Activated CD4-positive, alpha-beta T cell treated with anti-CD3 and anti-CD28 coated beads, Interleukin-2, amount 10 ng/mL, durations not matched to agents 24 days and 14 days (primary cell): ENCODE results near the gene C9orf152. TPM values are rescaled to one million over a fixed set of nuclear protein-coding genes. Genes with fewer than 3 reads are reported as not detected.
A peak's percentile ranks its signal among the peaks of the same experiment; 100 is the strongest.

Experiments used
- DNase-seq: peaks from one replicate; pipeline ENCODE4 v3.0.0; 2022
- H3K27ac Mint-ChIP-seq: one replicate; pipeline ENCODE4 v1.8.0; 2022; ENCODE audit warnings: mild to moderate bottlenecking, mixed read lengths
- H3K27me3 Mint-ChIP-seq: one replicate; pipeline ENCODE4 v1.8.0; 2022; ENCODE audit warnings: mixed read lengths
- H3K36me3 Mint-ChIP-seq: one replicate; pipeline ENCODE4 v1.8.0; 2022; ENCODE audit warnings: low read depth, mild to moderate bottlenecking, mixed read lengths
- H3K4me1 Mint-ChIP-seq: one replicate; pipeline ENCODE4 v1.8.0; 2021; ENCODE audit warnings: mixed read lengths
- H3K4me3 Mint-ChIP-seq: one replicate; pipeline ENCODE4 v1.8.0; 2022; ENCODE audit warnings: mild to moderate bottlenecking, moderate library complexity, mixed read lengths
- H3K9me3 Mint-ChIP-seq: one replicate; pipeline ENCODE4 v1.8.0; 2021; ENCODE audit warnings: mixed read lengths
- intact Hi-C: fragments of 100-400 bp; cut with micrococcal nuclease; formaldehyde crosslinking; loops from one replicate; pipeline ENCODE4 v1.15.1; 2023
- total RNA-seq: library from RNA; stranded (reverse); gene quantifications from 2 replicates; pipeline ENCODE4 v1.2.3, GENCODE V29; 2022

C9orf152 gene
- total RNA-seq, 1 donor from 2014 or later = not detected

GRCh38 chr9:110156902-110157301, 51.1 kb downstream of the C9orf152 start:
- H3K27ac Mint-ChIP-seq = peak overlapping the region; percentile 77
- intact Hi-C loops = loop anchor here (10.0 kb wide), 1 partner anchor 1052 kb away; no protein-coding TSS in a partner anchor
- H3K36me3 Mint-ChIP-seq = peaks cover 51% of the 10 kb centered on the region
- H3K4me3 Mint-ChIP-seq = peak overlapping the region; percentile 73
- H3K9me3 Mint-ChIP-seq = peaks cover 10% of the 10 kb centered on the region
- no peaks in the 10 kb centered on the region for H3K27me3 Mint-ChIP-seq
- DNase-seq = peak; percentile 88
- H3K4me1 Mint-ChIP-seq = peaks cover 94% of the 10 kb centered on the region

DNA sequence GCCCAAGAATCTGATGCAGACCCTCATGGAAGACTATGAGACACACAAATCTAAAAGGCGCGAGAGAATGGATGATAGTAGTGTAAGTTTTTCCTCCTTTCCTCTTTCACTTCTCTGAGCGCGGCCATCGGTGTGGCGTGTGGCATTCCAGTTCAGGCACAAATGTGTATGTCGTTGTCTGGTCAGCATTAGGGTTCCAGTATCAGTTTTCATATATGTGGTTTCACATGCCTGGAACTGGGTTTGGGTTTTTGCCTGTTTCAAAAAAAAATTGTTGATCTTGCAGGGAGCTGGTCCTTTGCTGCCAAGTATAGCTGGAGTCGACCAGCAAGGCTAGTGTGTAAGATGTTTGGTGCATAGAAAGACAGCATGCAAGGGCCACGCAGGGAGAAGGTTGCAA, 51.5 kb downstream of the C9orf152 start:
- H3K27ac Mint-ChIP-seq = peak overlapping the region; percentile 77

GRCh38 chr9:110155751-110156150, 52.2 kb downstream of the C9orf152 start:
- Mint-ChIP-seq H3K36me3 (peaks cover 47% of the 10 kb centered on the region), H3K4me1 (peaks cover 94% of the 10 kb centered on the region), H3K27me3 (no peaks in the 10 kb centered on the region), H3K27ac (peak overlapping the region; percentile 77), H3K4me3 (peak overlapping the region; percentile 73), H3K9me3 (peaks cover 9% of the 10 kb centered on the region)
- DNase-seq = no peak
- intact Hi-C loops = loop anchor here (10.0 kb wide), 1 partner anchor 1051 kb away; no protein-coding TSS in a partner anchor

More for the DNA sequence above, 51.5 kb downstream of the C9orf152 start:
- H3K4me1 Mint-ChIP-seq = peaks cover 94% of the 10 kb centered on the region
- H3K4me3 Mint-ChIP-seq = peak overlapping the region; percentile 73
- intact Hi-C loops = loop anchor here (10.0 kb wide), 1 partner anchor 1052 kb away; no protein-coding TSS in a partner anchor
- H3K9me3 Mint-ChIP-seq = peaks cover 10% of the 10 kb centered on the region
- H3K36me3 Mint-ChIP-seq = peaks cover 48% of the 10 kb centered on the region
- H3K27me3 Mint-ChIP-seq = no peaks in the 10 kb centered on the region
- no peak for DNase-seq

DNA sequence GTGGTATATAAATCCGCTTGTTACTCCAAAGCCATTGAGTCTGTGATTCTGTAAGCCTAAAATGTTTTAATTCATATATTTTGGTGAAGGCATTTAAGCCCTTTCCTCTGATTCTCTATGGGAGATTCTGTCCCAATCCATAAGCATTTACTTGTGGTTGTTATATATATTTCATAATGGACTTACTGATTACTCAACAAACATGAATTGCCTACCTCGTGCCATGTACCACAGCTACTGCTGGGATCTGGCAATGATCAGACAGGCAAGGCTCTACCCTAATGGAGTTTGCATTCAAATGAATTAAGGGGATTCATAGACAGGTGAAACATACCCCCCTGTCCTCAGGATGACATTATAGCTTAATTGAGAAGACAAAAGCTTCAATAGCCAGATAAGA, 54.5 kb downstream of the C9orf152 start:
- Mint-ChIP-seq H3K4me3 (no peak overlapping the region), H3K27me3 (no peaks in the 10 kb centered on the region), H3K36me3 (peaks cover 42% of the 10 kb centered on the region)

DNA sequence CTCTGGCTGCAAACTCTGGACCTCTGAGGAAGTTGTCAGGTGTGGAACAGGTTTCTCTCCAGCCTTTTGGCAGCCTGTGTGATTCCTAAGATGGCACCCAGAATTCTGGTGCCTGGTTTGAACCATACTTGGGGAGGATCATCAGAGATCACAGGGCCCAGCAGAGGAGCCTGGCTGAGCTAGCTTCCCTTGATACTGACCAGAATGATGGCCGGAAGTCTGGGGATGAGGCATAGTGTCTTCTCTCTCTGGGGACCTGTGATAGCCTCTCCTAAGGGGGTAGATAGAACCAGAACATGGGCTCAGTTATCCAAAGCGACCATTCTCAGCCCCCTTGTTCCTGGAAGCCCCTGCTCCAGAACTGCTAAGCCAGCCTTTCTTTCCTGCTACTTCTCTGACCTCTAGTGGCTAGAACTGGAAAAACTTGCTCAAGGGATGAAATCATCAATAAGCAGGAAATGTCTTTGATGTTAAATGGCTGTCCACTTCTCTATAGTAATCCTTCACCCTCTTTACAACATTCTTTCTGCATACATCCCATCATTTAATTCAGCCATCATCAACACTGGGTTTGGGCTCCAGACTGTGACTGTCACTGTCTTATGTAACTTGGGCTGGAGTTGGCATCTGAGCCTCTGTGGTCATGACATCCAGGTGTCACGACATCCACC, 55.1 kb downstream of the C9orf152 start:
- Mint-ChIP-seq H3K36me3 (peaks cover 42% of the 10 kb centered on the region), H3K4me1 (peaks cover 95% of the 10 kb centered on the region), H3K4me3 (peak overlapping the region; percentile 42), H3K27ac (peak overlapping the region; percentile 74), H3K27me3 (no peaks in the 10 kb centered on the region), H3K9me3 (peaks cover 6% of the 10 kb centered on the region)
- DNase-seq = peak; percentile 84
- intact Hi-C loops = loop anchor here (5.0 to 10.0 kb wide), 3 partner anchors 336 to 1048 kb away; no protein-coding TSS in a partner anchor

More for the DNA sequence above, 54.5 kb downstream of the C9orf152 start:
- intact Hi-C loops = loop anchor here (5.0 to 10.0 kb wide), 3 partner anchors 336 to 1049 kb away; no protein-coding TSS in a partner anchor
- no peak for DNase-seq
- peaks cover 6% of the 10 kb centered on the region for H3K9me3 Mint-ChIP-seq
- peaks cover 93% of the 10 kb centered on the region for H3K4me1 Mint-ChIP-seq
- H3K27ac Mint-ChIP-seq = no peak overlapping the region

Other genes starting within 250 kb of the C9orf152 start
- gene TXN, start 48.3 kb upstream of the C9orf152 start, total RNA-seq = 463 TPM in 2 replicates
- gene TXNDC8, start 129.7 kb upstream of the C9orf152 start, total RNA-seq = not detected in 2 replicates